Measurements from ENCODE around the gene SAMD4A. TPM values are rescaled to one million over a fixed set of nuclear protein-coding genes. Genes with fewer than 3 reads are reported as not detected.

The SAMD4A gene
- total and polyA plus RNA-seq, 2 of the 4 experiments (the other 2 are of a cell fraction): 22.9 to 38.2 TPM

DNA sequence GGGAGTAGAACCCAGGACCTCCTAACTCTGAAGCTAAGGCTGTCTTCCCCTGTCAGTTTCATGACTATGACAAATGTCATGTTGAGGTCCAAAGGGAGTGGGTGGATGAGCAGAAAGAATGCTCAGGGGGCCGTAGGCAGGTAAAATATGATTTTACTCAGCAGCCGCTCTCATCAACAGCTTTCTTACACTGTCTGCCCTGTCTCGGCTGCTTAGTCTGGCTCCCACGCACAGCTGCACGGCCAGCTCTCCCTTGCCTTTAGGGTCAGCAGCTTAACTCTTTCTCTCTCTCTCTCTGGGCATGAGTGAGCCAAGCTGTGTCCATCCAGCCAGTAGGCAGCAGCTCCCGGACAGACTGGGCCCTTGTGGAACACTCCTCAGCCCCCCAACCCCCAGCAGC is 240.5 kb downstream of the SAMD4A start:
- ATAC-seq (ENCODE audit: low read depth) (no peak), DNase-seq (no peak)
- Histone ChIP-seq H3K36me3 (ENCODE audit: control insufficient read depth, insufficient read depth, low read length) (no peaks in the 10 kb centered on the region), H3K56ac (ENCODE audit: extremely low read depth, insufficient read depth, low read length) (no peak overlapping the region), H4K5ac (ENCODE audit: low read depth, low read length) (no peak overlapping the region), H2AFZ (replicated peaks; ENCODE audit: low read length, poor library complexity) (no peak overlapping the region), H3K4me3 (ENCODE audit: insufficient read depth, low read depth, low read length) (no peak overlapping the region), H2BK20ac (ENCODE audit: low read depth, low read length) (no peak overlapping the region), H2BK120ac (ENCODE audit: low read depth, low read length) (no peak overlapping the region), H3K23ac (ENCODE audit: low read depth, low read length) (no peak overlapping the region), H2BK15ac (ENCODE audit: low read depth, low read length) (no peak overlapping the region), H3K18ac (ENCODE audit: low read depth, low read length) (no peak overlapping the region), H3K9me3 (ENCODE audit: control insufficient read depth, insufficient read depth, low read length) (no peaks in the 10 kb centered on the region), H3K4me1 (ENCODE audit: control insufficient read depth, insufficient read depth, low read length) (peaks cover 3% of the 10 kb centered on the region; the same call in 1 of the 2 replicates), H3K4ac (ENCODE audit: low read depth, low read length) (no peak overlapping the region), H2AK5ac (ENCODE audit: low read depth, low read length) (no peak overlapping the region), H3K4me2 (ENCODE audit: low read depth, low read length) (no peak overlapping the region), H3K14ac (replicated peaks; ENCODE audit: low read depth, low read length) (no peak overlapping the region), H3K27ac (ENCODE audit: insufficient read depth, low read length) (no peak overlapping the region), H3K9ac (ENCODE audit: low read depth, low read length) (no peak overlapping the region), H4K20me1 (ENCODE audit: insufficient read depth, low read length) (no peaks in the 10 kb centered on the region), H3K9me1 (ENCODE audit: insufficient read depth, low read length) (0 out of 2 replicates have a peak, but pooled peaks cover 3% of the 10 kb centered on the region), H4K91ac (ENCODE audit: insufficient read depth, low read depth, low read length) (no peak overlapping the region), H4K8ac (ENCODE audit: low read depth in 2 of 2, low read length in 2 of 2) (no peak overlapping the region), H2BK5ac (ENCODE audit: low read depth, low read length, poor library complexity, severe bottlenecking) (no peak overlapping the region), H3K27me3 (ENCODE audit: control insufficient read depth, insufficient read depth, low read length) (peaks cover 10% of the 10 kb centered on the region), H3K79me1 (ENCODE audit: low read depth in 1 of 2, low read length in 2 of 2) (no peaks in the 10 kb centered on the region; a peak in 1 of 4 replicates), H2AK9ac (replicated peaks; ENCODE audit: low read depth, low read length, poor library complexity) (no peak overlapping the region)
- intact Hi-C loops (cut with micrococcal nuclease): loop anchor here (5.0 kb wide), 2 partner anchors 300 to 440 kb away; partner anchors contain the start of gene CGRRF1
- CTCF ChIA-PET: interaction anchor here (0.6 kb wide), 2 partner anchors 11 to 243 kb away, joined by 3 read pairs; no protein-coding TSS in a partner anchor
- in situ Hi-C loops (cut with MboI; ENCODE audit: low sequenced_read_pairs): loop anchor here (10.0 kb wide), 1 partner anchor 253 kb away; no protein-coding TSS in a partner anchor
- BruUV-seq (replicated peaks): no TSS peak
- dilution Hi-C loops (cut with HindIII; ENCODE audit: low sequenced_read_pairs, unreplicated experiment): no loop called here
- POLR2A ChIA-PET (ENCODE audit: unreplicated experiment): no interaction called here
- WGBS, 2 experiments (ENCODE audit: extremely low coverage in 2 of 2, insufficient read length in 1 of 2): 71% methylated on average over 5 of the region's 6 CpGs; no CpG with 5 or more reads in 1 of the 2 experiments
- TF ChIP-seq USF2 (IDR thresholded peaks at IDR 0.05; ENCODE audit: low read depth, low read length): no peak
- no peak for TF ChIP-seq BHLHE40 (IDR thresholded peaks at IDR 0.05; ENCODE audit: low read depth, low read length)
- TF ChIP-seq CTCF (conservative IDR thresholded peaks at IDR 0.05; ENCODE audit: low read depth, low read length): no peak
- no peak for TF ChIP-seq FOS (IDR thresholded peaks at IDR 0.05; ENCODE audit: low read depth, low read length)
- TF ChIP-seq RCOR1 (IDR thresholded peaks at IDR 0.05; ENCODE audit: insufficient replicate concordance, low read length): no peak
- no peak for TF ChIP-seq ELK1 (IDR thresholded peaks at IDR 0.05; ENCODE audit: borderline replicate concordance, low read depth, low read length)
- no peak for TF ChIP-seq CHD1 (IDR thresholded peaks at IDR 0.05; ENCODE audit: low read depth, low read length)
- TF ChIP-seq NFE2L2 (IDR thresholded peaks at IDR 0.05; ENCODE audit: low read depth, low read length): no peak
- TF ChIP-seq POLR2A (IDR thresholded peaks at IDR 0.05; ENCODE audit: low read depth, low read length): no peak
- TF ChIP-seq SMC3 (IDR thresholded peaks at IDR 0.05; ENCODE audit: low read depth, low read length): no peak
- TF ChIP-seq CEBPB (IDR thresholded peaks at IDR 0.05; ENCODE audit: low read depth, low read length): no peak
- no peak for TF ChIP-seq MAFK (IDR thresholded peaks at IDR 0.05; ENCODE audit: low read depth, low read length)
- no peak for TF ChIP-seq MAZ (IDR thresholded peaks at IDR 0.05; ENCODE audit: borderline replicate concordance, low read depth, low read length)
- no peak for TF ChIP-seq RFX5 (IDR thresholded peaks at IDR 0.05; ENCODE audit: low read depth, low read length)
- TF ChIP-seq MXI1 (IDR thresholded peaks at IDR 0.05; ENCODE audit: borderline replicate concordance, low read depth, low read length): no peak
- TF ChIP-seq RAD21 (IDR thresholded peaks at IDR 0.05; ENCODE audit: low read length): no peak
